K562 (cell line): ENCODE results near the gene HMGXB3. TPM values are rescaled to one million over a fixed set of nuclear protein-coding genes. Genes with fewer than 3 reads are reported as not detected.

ENCODE experiments used
- CSDE1 ChIP-seq, 2 experiments: fragments of 450-650 bp; IDR thresholded peaks; 2 replicates each; pipeline ENCODE4 v1.6.1; 2016; ENCODE audit warnings: mild to moderate bottlenecking in 1 of 2
- CXXC5 ChIP-seq: fragments of 250-450 bp; sonication (Bioruptor Pico); IDR thresholded peaks from 2 replicates; pipeline ENCODE4 v1.8.0; 2022; ENCODE audit warnings: inconsistent platforms, mild to moderate bottlenecking, moderate library complexity
- DIDO1 ChIP-seq: fragments of 450-650 bp; IDR thresholded peaks from 2 replicates; pipeline ENCODE4 v1.6.1; 2016; ENCODE audit warnings: low read depth, missing biosample characterization, missing genetic modification characterization
- EZH2 ChIP-seq: IDR thresholded peaks from 2 replicates; pipeline ENCODE4 v1.6.1; 2012; ENCODE audit warnings: low read depth, mild to moderate bottlenecking, inconsistent platforms, low read length, borderline replicate concordance
- FOXJ3 ChIP-seq: sonication (generic); formaldehyde crosslinking; IDR thresholded peaks from 2 replicates; pipeline ENCODE4 v1.4.0; 2020; ENCODE audit warnings: mild to moderate bottlenecking, missing genetic modification reagents
- FOXP1 ChIP-seq: sonication (generic); formaldehyde crosslinking; IDR thresholded peaks from 2 replicates; pipeline ENCODE4 v1.8.0; 2022; ENCODE audit warnings: mild to moderate bottlenecking, missing genetic modification reagents
- JUNB ChIP-seq: fragments of 450-650 bp; formaldehyde crosslinking; conservative IDR thresholded peaks from 2 replicates; pipeline ENCODE4 v1.4.0; 2020; ENCODE audit warnings: mild to moderate bottlenecking
- MCM7 ChIP-seq, 2 experiments: fragments of 450-650 bp; IDR thresholded peaks; 2 replicates each; pipeline ENCODE4 v1.6.1; 2016 to 2018
- MXI1 ChIP-seq: IDR thresholded peaks from 2 replicates; pipeline ENCODE4 v1.6.1; 2011; ENCODE audit warnings: low read depth, mild to moderate bottlenecking, improper control_type of control experiment, low read length
- NR2C2 ChIP-seq, 2 experiments: fragments of 200-800 bp in 1 of 2; sonication (Bioruptor generic) in 1 of 2; sonication (generic) in 1 of 2; formaldehyde crosslinking in 1 of 2; IDR thresholded peaks; 2 replicates each; pipeline versions ENCODE4 v1.6.1 to v1.8.0; 2016 to 2022; ENCODE audit warnings: mild to moderate bottlenecking in 1 of 2, missing compliant biosample characterization in 1 of 2, missing genetic modification characterization in 1 of 2, missing genetic modification reagents in 1 of 2
- SAP30 ChIP-seq: fragments of 200-600 bp; sonication (generic); IDR thresholded peaks from 2 replicates; pipeline ENCODE4 v1.6.1; 2012; ENCODE audit warnings: borderline replicate concordance, low read depth, mild to moderate bottlenecking, moderate library complexity, low read length, control low read depth, inconsistent platforms; ENCODE audit not compliant: insufficient read depth, poor library complexity, severe bottlenecking
- SMARCE1 ChIP-seq: fragments of 450-650 bp; IDR thresholded peaks from 2 replicates; pipeline ENCODE4 v1.7.1; 2016; ENCODE audit warnings: mild to moderate bottlenecking
- SNRNP70 ChIP-seq: fragments of 200-400 bp; formaldehyde crosslinking; optimal IDR thresholded peaks from 2 replicates; pipeline ENCODE3; 2017; ENCODE audit warnings: low read depth, low read length
- TOE1 ChIP-seq, 2 experiments: fragments of 450-650 bp in 1 of 2; sonication (generic) in 1 of 2; formaldehyde crosslinking in 1 of 2; IDR thresholded peaks; 2 replicates each; pipeline versions ENCODE4 v1.7.1 to v1.8.0; 2016 to 2022; ENCODE audit warnings: borderline replicate concordance in 2 of 2, mild to moderate bottlenecking in 2 of 2, antibody characterized with exemption in 1 of 2, inconsistent platforms in 1 of 2, low read depth in 1 of 2, missing genetic modification reagents in 1 of 2, moderate library complexity in 1 of 2
- TRIM24 ChIP-seq, 2 experiments: fragments of 450-650 bp; IDR thresholded peaks; 2 replicates each; pipeline ENCODE4 v1.6.1; 2016
- TRIM28 ChIP-seq: fragments of 450-650 bp; IDR thresholded peaks from 2 replicates; pipeline ENCODE4 v1.6.1; 2017
- ZBED1 ChIP-seq: IDR thresholded peaks from 2 replicates; pipeline ENCODE4 v1.6.1; 2014
- ZNF408 ChIP-seq: fragments of 250-450 bp; sonication (Bioruptor Pico); IDR thresholded peaks from 2 replicates; pipeline ENCODE4 v1.4.0; 2020; ENCODE audit warnings: low read depth, mild to moderate bottlenecking, moderate library complexity
- polyA plus RNA-seq, 8 experiments: library from polyadenylated mRNA; depleted of rRNA in 4 of 8; stranded (reverse) in 5 of 8; unstranded in 3 of 8; fragments of >200 nt; fragmentation: Nextera tagmentation in 2 of 8; fragmentation: Illumina TruSeq in 1 of 8; extraction: Ambion mirVana in 2 of 8; extraction: Trizol in 1 of 8; gene quantifications; 2 replicates each; pipeline versions ENCODE4 v1.2.1 to v1.2.3, GENCODE V29; 2011 to 2014; ENCODE audit warnings: inconsistent platforms in 1 of 8, missing spikeins in 1 of 8
- total RNA-seq, 7 experiments: library from RNA; depleted of rRNA in 6 of 7; stranded (reverse); fragments of >200 nt in 6 of 7; fragmentation: Illumina TruSeq in 2 of 7; extraction: Trizol in 2 of 7; gene quantifications; 2 replicates each; pipeline versions ENCODE4 v1.2.1 to v1.2.3, GENCODE V29; 2011 to 2021; ENCODE audit warnings: low replicate concordance in 1 of 7
- TF ChIP-seq, protein P1 (sequence below), 2 experiments: fragments of 450-650 bp in 1 of 2; sonication (generic) in 1 of 2; formaldehyde crosslinking in 1 of 2; IDR thresholded peaks in 1 of 2; conservative IDR thresholded peaks in 1 of 2; 2 replicates each; pipeline versions ENCODE4 v1.6.1 to v1.8.1; 2016 to 2023; ENCODE audit warnings: mild to moderate bottlenecking in 2 of 2, moderate library complexity in 2 of 2, inconsistent platforms in 1 of 2, missing genetic modification reagents in 1 of 2
- TF ChIP-seq, protein P2 (sequence below): IDR thresholded peaks from 2 replicates; pipeline ENCODE4 v1.6.1; 2014; ENCODE audit warnings: antibody characterized with exemption
- TF ChIP-seq, protein P3 (sequence below): fragments of 450-650 bp; formaldehyde crosslinking; IDR thresholded peaks from 2 replicates; pipeline ENCODE4 v1.4.0; 2020; ENCODE audit warnings: mild to moderate bottlenecking, moderate library complexity
- TF ChIP-seq, protein P4 (sequence below): fragments of 450-650 bp; conservative IDR thresholded peaks from 2 replicates; pipeline ENCODE4 v1.6.1; 2016; ENCODE audit warnings: missing genetic modification characterization, low read depth, mild to moderate bottlenecking, control low read depth, missing compliant biosample characterization

The HMGXB3 gene
- total and polyA plus RNA-seq, 9 of the 15 experiments (the other 6 are each of a cell fraction or from before 2014, with no cell fraction given) = 1.8 to 44.1 (median 32.2) TPM

DNA sequence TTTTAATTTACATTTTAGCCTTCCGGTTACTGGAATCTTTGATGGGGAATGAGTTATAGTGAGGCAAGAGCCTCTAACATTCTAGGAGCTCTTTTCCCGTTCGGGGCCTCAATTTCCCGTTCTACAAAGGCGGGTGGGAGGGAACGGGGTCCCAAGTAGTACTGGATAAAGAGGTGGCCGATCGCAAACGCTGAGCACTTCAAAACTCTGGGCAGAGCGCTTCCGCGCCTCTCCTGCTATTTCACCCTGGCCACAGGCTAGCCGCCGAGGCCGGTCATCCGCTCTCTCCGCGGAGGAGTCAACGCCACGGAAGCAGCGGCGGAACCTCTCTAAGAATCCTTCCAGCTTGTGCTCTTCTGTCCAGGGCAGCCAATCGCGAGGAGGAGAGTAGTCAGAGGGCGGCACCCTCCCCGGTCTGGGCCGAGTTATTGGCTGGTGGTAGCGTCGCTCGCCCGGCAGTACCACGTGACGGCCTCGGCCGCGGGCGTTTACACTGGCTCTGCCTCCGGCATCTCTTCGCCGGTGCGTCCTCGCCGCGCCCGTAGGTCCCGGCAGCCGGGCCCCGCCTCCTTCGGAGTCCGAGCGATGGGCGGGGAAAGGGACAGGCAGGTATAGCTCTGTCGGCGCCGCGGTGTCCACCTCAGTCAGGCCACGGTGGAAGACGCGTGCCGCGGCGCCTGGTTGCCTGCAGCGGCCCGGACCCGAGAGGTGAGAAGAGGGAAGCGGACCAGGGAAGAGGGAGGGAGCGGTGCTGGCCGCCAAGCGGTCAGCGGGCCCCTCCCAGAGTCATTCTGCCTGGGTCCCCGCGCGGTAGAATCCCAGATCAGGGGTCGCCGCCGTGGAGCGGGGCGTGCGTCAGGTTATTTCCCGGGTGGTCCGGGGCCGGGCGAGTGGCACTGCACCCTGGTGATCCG lies 40.0 kb upstream of the HMGXB3 start, which contains the start of gene SLC26A2 (continued):
- no peak for TF ChIP-seq SAP30
- no peak for TF ChIP-seq TRIM24 (IDR thresholded peaks at IDR 0.05)
- TF ChIP-seq, protein P1, sequence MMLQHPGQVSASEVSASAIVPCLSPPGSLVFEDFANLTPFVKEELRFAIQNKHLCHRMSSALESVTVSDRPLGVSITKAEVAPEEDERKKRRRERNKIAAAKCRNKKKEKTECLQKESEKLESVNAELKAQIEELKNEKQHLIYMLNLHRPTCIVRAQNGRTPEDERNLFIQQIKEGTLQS (IDR thresholded peaks at IDR 0.05) = no peak
- TF ChIP-seq, protein P1 (CRISPR knock-in tag; conservative IDR thresholded peaks at IDR 0.05) = peak; percentile 6; the same call in 1 of the 2 replicates
- TF ChIP-seq, protein P2, sequence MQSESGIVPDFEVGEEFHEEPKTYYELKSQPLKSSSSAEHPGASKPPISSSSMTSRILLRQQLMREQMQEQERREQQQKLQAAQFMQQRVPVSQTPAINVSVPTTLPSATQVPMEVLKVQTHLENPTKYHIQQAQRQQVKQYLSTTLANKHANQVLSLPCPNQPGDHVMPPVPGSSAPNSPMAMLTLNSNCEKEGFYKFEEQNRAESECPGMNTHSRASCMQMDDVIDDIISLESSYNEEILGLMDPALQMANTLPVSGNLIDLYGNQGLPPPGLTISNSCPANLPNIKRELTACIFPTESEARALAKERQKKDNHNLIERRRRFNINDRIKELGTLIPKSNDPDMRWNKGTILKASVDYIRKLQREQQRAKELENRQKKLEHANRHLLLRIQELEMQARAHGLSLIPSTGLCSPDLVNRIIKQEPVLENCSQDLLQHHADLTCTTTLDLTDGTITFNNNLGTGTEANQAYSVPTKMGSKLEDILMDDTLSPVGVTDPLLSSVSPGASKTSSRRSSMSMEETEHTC = 0 out of 2 replicates have a peak, but pooled peaks have one; percentile 24
- no peak for TF ChIP-seq ZBED1
- TF ChIP-seq CSDE1 (IDR thresholded peaks at IDR 0.05) = no peak
- TF ChIP-seq, protein P3, sequence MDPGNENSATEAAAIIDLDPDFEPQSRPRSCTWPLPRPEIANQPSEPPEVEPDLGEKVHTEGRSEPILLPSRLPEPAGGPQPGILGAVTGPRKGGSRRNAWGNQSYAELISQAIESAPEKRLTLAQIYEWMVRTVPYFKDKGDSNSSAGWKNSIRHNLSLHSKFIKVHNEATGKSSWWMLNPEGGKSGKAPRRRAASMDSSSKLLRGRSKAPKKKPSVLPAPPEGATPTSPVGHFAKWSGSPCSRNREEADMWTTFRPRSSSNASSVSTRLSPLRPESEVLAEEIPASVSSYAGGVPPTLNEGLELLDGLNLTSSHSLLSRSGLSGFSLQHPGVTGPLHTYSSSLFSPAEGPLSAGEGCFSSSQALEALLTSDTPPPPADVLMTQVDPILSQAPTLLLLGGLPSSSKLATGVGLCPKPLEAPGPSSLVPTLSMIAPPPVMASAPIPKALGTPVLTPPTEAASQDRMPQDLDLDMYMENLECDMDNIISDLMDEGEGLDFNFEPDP (CRISPR knock-in tag) = no peak
- TF ChIP-seq ZNF408 (CRISPR knock-in tag) = no peak
- TF ChIP-seq DIDO1 (tag) = no peak
- TF ChIP-seq JUNB (CRISPR knock-in tag) = no peak
- 0 out of 2 replicates have a peak, but pooled peaks have one; percentile 44 for TF ChIP-seq NR2C2 (CRISPR knock-in tag; IDR thresholded peaks at IDR 0.05)
- TF ChIP-seq NR2C2 (tag; IDR thresholded peaks at IDR 0.05) = no peak
- peak; percentile 97 for TF ChIP-seq TOE1 (IDR thresholded peaks at IDR 0.05; ENCODE audit: borderline replicate concordance)
- TF ChIP-seq TOE1 (CRISPR knock-in tag; IDR thresholded peaks at IDR 0.05; ENCODE audit: borderline replicate concordance, low read depth) = no peak
- TF ChIP-seq, protein P4, sequence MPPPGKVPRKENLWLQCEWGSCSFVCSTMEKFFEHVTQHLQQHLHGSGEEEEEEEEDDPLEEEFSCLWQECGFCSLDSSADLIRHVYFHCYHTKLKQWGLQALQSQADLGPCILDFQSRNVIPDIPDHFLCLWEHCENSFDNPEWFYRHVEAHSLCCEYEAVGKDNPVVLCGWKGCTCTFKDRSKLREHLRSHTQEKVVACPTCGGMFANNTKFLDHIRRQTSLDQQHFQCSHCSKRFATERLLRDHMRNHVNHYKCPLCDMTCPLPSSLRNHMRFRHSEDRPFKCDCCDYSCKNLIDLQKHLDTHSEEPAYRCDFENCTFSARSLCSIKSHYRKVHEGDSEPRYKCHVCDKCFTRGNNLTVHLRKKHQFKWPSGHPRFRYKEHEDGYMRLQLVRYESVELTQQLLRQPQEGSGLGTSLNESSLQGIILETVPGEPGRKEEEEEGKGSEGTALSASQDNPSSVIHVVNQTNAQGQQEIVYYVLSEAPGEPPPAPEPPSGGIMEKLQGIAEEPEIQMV (tag) = no peak
- peak; percentile 94 for TF ChIP-seq CXXC5 (CRISPR knock-in tag)
- no peak for TF ChIP-seq MCM7 (IDR thresholded peaks at IDR 0.05)
- no peak; the same call in 1 of the 2 replicates for TF ChIP-seq SMARCE1
- TF ChIP-seq FOXJ3 (CRISPR knock-in tag) = no peak
- no peak for TF ChIP-seq MXI1
- TF ChIP-seq TRIM28 = no peak
- TF ChIP-seq EZH2 = no peak
- TF ChIP-seq SNRNP70 = no peak
- TF ChIP-seq FOXP1 = peak; percentile 30; the same call in 1 of the 2 replicates
